OCI-LY1 (cell line): ENCODE data around the gene ZFYVE19.

ENCODE experiments used
- H2AFZ ChIP-seq: fragments of 200-600 bp; sonication (generic), shearing (Covaris generic); 2 replicates; pipeline ENCODE4 v1.6.0; 2014; ENCODE audit warnings: antibody characterized with exemption, mild to moderate bottlenecking, low read length
- H3F3A ChIP-seq: fragments of 200-600 bp; sonication (generic), shearing (Covaris generic); 2 replicates; pipeline ENCODE4 v1.6.0; 2014; ENCODE audit warnings: mild to moderate bottlenecking, antibody characterized with exemption, low read length, moderate library complexity; ENCODE audit not compliant: insufficient read depth
- H3K27ac ChIP-seq: fragments of 200-600 bp; sonication (generic); 2 replicates; pipeline ENCODE4 v1.5.1; 2014; ENCODE audit warnings: low read length, mixed run types, mild to moderate bottlenecking, low read depth; ENCODE audit not compliant: poor library complexity, severe bottlenecking
- H3K27me3 ChIP-seq: fragments of 200-600 bp; sonication (generic); 2 replicates; pipeline ENCODE4 v1.6.0; 2014; ENCODE audit warnings: antibody characterized with exemption, mild to moderate bottlenecking, low read length, moderate library complexity; ENCODE audit not compliant: insufficient read depth
- H3K36me3 ChIP-seq: fragments of 200-600 bp; sonication (generic); 2 replicates; pipeline ENCODE4 v1.6.1; 2014; ENCODE audit warnings: mild to moderate bottlenecking, antibody characterized with exemption, low read length, moderate library complexity, mixed read lengths; ENCODE audit not compliant: insufficient read depth
- H3K4me1 ChIP-seq: fragments of 200-600 bp; sonication (generic); 2 replicates; pipeline ENCODE4 v1.5.1; 2014; ENCODE audit warnings: mild to moderate bottlenecking, low read length, moderate library complexity; ENCODE audit not compliant: insufficient read depth, severe bottlenecking
- H3K4me2 ChIP-seq: fragments of 200-600 bp; sonication (generic), shearing (Covaris generic); 2 replicates; pipeline ENCODE4 v1.6.1; 2014; ENCODE audit warnings: low read length
- H3K4me3 ChIP-seq: fragments of 200-600 bp; sonication (generic); 2 replicates; pipeline ENCODE4 v1.5.1; 2014; ENCODE audit warnings: low read length, low read depth, mild to moderate bottlenecking, mixed read lengths; ENCODE audit not compliant: poor library complexity, severe bottlenecking
- H3K79me2 ChIP-seq: fragments of 200-600 bp; shearing (Covaris generic); 2 replicates; pipeline ENCODE4 v1.6.1; 2016; ENCODE audit warnings: mixed run types, low read length, mixed read lengths; ENCODE audit not compliant: insufficient read depth
- H3K9ac ChIP-seq: fragments of 200-600 bp; sonication (generic), shearing (Covaris generic); 2 replicates; pipeline ENCODE4 v1.6.1; 2014; ENCODE audit warnings: mild to moderate bottlenecking, low read length, mixed read lengths
- H3K9me2 ChIP-seq: fragments of 200-600 bp; sonication (generic), shearing (Covaris generic); 2 replicates; pipeline ENCODE4 v1.6.1; 2014; ENCODE audit warnings: low read depth, mild to moderate bottlenecking, low read length, mixed read lengths
- H3K9me3 ChIP-seq: fragments of 200-600 bp; shearing (Covaris generic); 2 replicates; pipeline ENCODE4 v1.6.1; 2014; ENCODE audit warnings: low read length, mixed read lengths
- H4K20me1 ChIP-seq: fragments of 200-600 bp; sonication (generic), shearing (Covaris generic); 2 replicates; pipeline ENCODE4 v1.6.0; 2016; ENCODE audit warnings: mild to moderate bottlenecking, low read length; ENCODE audit not compliant: insufficient read depth
- EZH2 ChIP-seq: fragments of 200-600 bp; sonication (generic), shearing (Covaris generic); IDR thresholded peaks from 2 replicates; pipeline ENCODE4 v1.8.0; 2017; ENCODE audit warnings: borderline replicate concordance, mixed run types, mild to moderate bottlenecking, antibody characterized with exemption, low read length, moderate library complexity, mixed read lengths
- TF ChIP-seq, protein P1 (sequence below): fragments of 200-600 bp; sonication (generic), shearing (Covaris generic); IDR thresholded peaks from 2 replicates; pipeline ENCODE4 v1.5.1; 2017; ENCODE audit warnings: mild to moderate bottlenecking, antibody characterized with exemption, low read length, moderate library complexity, mixed read lengths

The ZFYVE19 gene

DNA sequence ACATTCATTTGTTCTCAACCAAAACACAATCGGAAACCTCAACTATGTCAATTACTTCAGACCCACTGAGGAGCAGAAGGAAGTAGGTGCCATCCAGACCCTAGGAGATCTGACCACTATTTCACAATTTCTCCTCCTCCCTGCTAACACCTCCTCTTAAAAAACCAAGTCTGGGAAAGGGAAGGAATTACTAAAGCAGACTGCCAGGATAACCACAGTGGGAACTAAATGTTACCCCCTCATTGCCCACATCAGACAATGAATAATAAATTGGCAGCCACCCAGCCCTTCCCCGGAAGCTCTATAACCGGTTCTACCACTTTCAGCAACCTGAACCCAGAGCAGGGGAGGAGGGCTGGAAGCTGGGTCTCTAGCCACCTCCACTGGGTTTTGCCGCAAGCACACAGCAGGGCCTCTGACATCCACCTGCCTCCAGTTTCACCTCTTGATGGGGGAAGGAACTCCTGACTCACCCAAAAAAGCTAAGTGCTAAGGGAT, 19.5 kb upstream of the ZFYVE19 start:
- Histone ChIP-seq H3K4me3 (no peak overlapping the region), H3K36me3 (peaks cover 6% of the 10 kb centered on the region; the same call in 1 of the 2 replicates), H3K4me1 (peaks cover 11% of the 10 kb centered on the region), H3K27me3 (no peaks in the 10 kb centered on the region), H3F3A (no peaks in the 10 kb centered on the region), H3K27ac (no peak overlapping the region), H3K9ac (no peak overlapping the region; the same call in 1 of the 2 replicates), H2AFZ (no peak overlapping the region), H3K9me2 (no peaks in the 10 kb centered on the region), H4K20me1 (no peaks in the 10 kb centered on the region), H3K9me3 (no peaks in the 10 kb centered on the region), H3K79me2 (no peaks in the 10 kb centered on the region), H3K4me2 (no peak overlapping the region)
- TF ChIP-seq, protein P1, sequence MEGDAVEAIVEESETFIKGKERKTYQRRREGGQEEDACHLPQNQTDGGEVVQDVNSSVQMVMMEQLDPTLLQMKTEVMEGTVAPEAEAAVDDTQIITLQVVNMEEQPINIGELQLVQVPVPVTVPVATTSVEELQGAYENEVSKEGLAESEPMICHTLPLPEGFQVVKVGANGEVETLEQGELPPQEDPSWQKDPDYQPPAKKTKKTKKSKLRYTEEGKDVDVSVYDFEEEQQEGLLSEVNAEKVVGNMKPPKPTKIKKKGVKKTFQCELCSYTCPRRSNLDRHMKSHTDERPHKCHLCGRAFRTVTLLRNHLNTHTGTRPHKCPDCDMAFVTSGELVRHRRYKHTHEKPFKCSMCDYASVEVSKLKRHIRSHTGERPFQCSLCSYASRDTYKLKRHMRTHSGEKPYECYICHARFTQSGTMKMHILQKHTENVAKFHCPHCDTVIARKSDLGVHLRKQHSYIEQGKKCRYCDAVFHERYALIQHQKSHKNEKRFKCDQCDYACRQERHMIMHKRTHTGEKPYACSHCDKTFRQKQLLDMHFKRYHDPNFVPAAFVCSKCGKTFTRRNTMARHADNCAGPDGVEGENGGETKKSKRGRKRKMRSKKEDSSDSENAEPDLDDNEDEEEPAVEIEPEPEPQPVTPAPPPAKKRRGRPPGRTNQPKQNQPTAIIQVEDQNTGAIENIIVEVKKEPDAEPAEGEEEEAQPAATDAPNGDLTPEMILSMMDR: no peak
- TF ChIP-seq EZH2: no peak

DNA sequence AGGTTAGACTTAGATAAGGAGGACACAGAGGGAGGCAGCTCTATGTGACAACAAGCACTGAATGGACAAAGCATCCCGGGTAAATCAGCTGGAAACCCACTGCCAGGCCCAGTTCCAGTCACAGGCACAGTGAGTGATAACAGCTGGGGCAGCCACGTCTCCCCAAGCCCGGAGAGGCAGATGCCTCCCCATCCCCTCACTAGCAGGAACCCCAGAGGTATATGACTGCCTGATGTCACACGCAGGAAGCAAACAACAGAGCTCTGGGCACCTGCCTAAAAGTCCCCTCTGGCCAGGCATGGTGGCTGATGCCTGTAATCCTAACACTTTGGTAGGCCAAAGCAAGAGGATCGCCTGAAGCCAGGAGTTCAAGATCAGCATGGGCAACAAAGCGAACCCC, 18.9 kb upstream of the ZFYVE19 start:
- H3K9me3 ChIP-seq: no peaks in the 10 kb centered on the region
- no peak overlapping the region for H3K4me2 ChIP-seq
- no peaks in the 10 kb centered on the region for H4K20me1 ChIP-seq
- TF ChIP-seq, protein P1: no peak
- TF ChIP-seq EZH2: no peak
- H3K9me2 ChIP-seq: no peaks in the 10 kb centered on the region
- peaks cover 11% of the 10 kb centered on the region for H3K4me1 ChIP-seq
- no peaks in the 10 kb centered on the region for H3F3A ChIP-seq
- H3K27ac ChIP-seq: no peak overlapping the region
- H3K79me2 ChIP-seq: no peaks in the 10 kb centered on the region
- no peak overlapping the region for H3K4me3 ChIP-seq
- no peaks in the 10 kb centered on the region for H3K27me3 ChIP-seq
- H2AFZ ChIP-seq: no peak overlapping the region
- peaks cover 8% of the 10 kb centered on the region; the same call in 1 of the 2 replicates for H3K36me3 ChIP-seq
- H3K9ac ChIP-seq: no peak overlapping the region; the same call in 1 of the 2 replicates

DNA sequence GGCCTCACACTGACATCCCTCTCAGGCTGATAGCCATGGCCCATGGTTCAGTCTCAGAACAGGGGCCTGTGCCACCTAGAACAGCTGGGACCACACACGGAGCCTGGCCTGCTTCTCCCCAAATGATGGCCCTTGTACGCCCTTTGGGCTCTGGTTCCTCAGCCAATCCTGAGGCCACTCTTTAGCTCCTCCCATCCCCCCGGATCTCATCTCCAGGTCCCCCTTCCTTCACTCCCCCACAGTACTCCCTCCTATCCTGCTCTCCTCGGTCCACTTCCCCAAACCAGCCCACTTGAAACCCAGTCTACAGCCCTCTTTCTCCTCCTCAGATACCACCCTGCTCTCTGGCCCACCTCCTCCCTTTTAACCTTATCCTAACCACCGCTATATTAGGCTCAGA, 17.8 kb upstream of the ZFYVE19 start:
- Histone ChIP-seq H3K9ac (no peak overlapping the region), H3K36me3 (peaks cover 11% of the 10 kb centered on the region; the same call in 1 of the 2 replicates), H3K79me2 (no peaks in the 10 kb centered on the region), H4K20me1 (no peaks in the 10 kb centered on the region), H3K4me1 (peaks cover 11% of the 10 kb centered on the region), H3K27me3 (no peaks in the 10 kb centered on the region), H3K27ac (no peak overlapping the region), H3K9me3 (no peaks in the 10 kb centered on the region), H3F3A (no peaks in the 10 kb centered on the region), H3K4me3 (no peak overlapping the region), H3K9me2 (no peaks in the 10 kb centered on the region), H2AFZ (no peak overlapping the region), H3K4me2 (no peak overlapping the region)
- TF ChIP-seq, protein P1: no peak
- no peak for TF ChIP-seq EZH2
